Measurements from ENCODE around the gene TAF4B. TPM values are rescaled to one million over a fixed set of nuclear protein-coding genes. Genes with fewer than 3 reads are reported as not detected.

TAF4B gene
- total and polyA plus RNA-seq, 4 donors, result 0.10 to 4.3 (median 0.30) TPM

DNA sequence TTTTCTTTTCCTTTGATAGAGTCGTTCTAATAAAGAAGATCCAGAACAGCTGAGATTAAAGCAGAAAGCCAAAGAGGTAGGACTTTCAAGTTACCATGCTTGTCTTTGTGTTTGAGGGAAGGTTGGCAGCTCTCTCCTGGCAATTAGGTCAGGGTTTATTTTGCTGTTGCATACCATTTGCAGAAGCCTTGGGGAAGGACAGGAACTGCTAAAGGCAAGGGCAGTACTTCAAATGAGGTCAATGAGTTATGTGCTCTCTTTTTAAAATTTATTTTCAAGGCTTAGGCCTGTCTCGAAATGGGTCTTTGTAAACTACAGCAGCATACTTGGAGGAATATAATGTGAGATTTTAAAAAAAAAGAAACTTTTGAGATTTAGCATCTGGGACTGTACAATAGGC lies 108.9 kb downstream of the TAF4B start (continued):
- TF ChIP-seq, protein P1, sequence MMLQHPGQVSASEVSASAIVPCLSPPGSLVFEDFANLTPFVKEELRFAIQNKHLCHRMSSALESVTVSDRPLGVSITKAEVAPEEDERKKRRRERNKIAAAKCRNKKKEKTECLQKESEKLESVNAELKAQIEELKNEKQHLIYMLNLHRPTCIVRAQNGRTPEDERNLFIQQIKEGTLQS (IDR thresholded peaks at IDR 0.05), result no peak
- TF ChIP-seq GABPA (IDR thresholded peaks at IDR 0.05 in 1 of 2, conservative IDR thresholded peaks at IDR 0.05 in 1 of 2), result no peak

DNA sequence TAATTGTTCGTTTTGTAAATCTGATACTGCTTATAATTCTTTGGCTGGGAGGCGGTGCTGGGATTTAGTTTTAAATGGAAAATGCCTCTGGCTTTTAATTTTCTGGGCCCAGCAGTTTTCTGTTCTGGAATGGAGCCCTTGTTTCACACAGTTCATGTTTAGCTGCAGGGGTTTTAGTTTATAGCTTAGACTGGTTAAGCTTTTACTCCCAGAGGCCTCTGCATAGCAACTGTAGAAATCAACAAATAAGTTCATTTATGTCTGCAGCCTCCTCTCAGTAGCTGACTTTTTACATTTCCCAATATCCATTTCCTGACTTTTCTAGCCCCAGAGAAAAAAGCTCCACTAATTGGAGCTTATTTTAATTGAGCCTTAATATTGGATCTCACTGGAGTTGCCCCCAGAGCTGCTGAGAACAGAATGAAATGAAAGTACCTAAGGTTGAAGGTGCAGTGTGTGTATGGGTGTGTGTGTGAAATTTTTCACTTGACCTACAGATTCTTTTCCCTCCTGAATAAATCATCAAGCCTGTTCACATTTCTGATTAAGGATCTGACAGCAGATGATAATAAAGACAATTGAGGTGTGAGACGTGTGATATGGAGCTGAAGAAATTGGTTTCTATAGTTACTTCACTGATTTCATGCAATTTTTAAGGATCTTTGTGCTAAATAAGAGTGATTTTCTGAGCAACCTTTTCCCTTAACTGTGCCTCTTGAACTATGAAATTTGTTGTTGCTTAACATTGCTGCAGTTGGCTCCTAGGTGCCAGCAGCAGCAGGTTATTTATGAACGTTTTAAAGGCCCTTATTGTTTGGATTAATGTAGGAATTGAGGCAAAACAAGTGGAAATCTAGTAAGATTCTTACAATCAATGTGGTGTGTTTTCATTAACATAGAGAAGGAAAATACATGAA lies 109.6 kb downstream of the TAF4B start:
- Histone ChIP-seq H3K36me3 (ENCODE audit: control insufficient read depth in 4 of 4, insufficient read depth in 3 of 4, low read depth in 1 of 4, low read length in 3 of 4) (no peaks in the 10 kb centered on the region), H3K4me1 (ENCODE audit: control insufficient read depth in 4 of 4, insufficient read depth in 4 of 4, low read length in 3 of 4) (no peaks in the 10 kb centered on the region), H3K27ac (ENCODE audit: low read depth in 1 of 2, low read length in 2 of 2) (no peak overlapping the region), H3K9ac (ENCODE audit: low read depth in 1 of 2, low read length in 2 of 2) (no peak overlapping the region), H3K27me3 (ENCODE audit: control insufficient read depth in 4 of 4, insufficient read depth in 4 of 4, low read length in 3 of 4) (no peaks in the 10 kb centered on the region), H3K4me3 (ENCODE audit: low read depth in 1 of 3, low read length in 3 of 3) (no peak overlapping the region), H3K9me3 (ENCODE audit: control insufficient read depth in 4 of 4, low read length in 3 of 4) (no peaks in the 10 kb centered on the region)
- 68% methylated on average over 4 of the region's 4 CpGs for WGBS
- TF ChIP-seq GABPA (IDR thresholded peaks at IDR 0.05 in 1 of 2, conservative IDR thresholded peaks at IDR 0.05 in 1 of 2) (no peak), TAF1 (conservative IDR thresholded peaks at IDR 0.05) (no peak), RAD21 (IDR thresholded peaks at IDR 0.05) (no peak)
- no peak for DNase-seq (ENCODE audit: low spot score)

DNA sequence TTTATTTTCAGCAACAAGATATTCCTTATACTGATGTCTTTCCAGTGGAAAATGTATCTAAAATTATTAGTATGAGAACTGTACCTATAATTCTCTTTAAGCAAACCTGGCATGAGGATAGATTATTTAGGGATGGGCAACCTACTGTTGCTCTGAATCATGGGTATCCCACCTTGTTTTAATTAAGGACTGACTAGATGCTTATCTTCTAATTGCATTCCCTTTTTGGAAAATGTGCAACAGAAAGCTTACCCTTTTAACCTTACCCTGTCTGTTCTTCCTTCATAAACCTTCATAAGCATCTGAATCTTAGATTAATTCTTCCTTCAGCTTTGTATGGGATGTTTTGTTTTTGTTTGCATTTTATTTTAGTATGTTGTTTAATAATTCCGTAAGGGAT lies 110.3 kb downstream of the TAF4B start:
- Histone ChIP-seq H3K27ac (ENCODE audit: low read depth in 1 of 2, low read length in 2 of 2) (no peak overlapping the region), H3K36me3 (ENCODE audit: control insufficient read depth in 4 of 4, insufficient read depth in 3 of 4, low read depth in 1 of 4, low read length in 3 of 4) (no peaks in the 10 kb centered on the region), H3K4me1 (ENCODE audit: control insufficient read depth in 4 of 4, insufficient read depth in 4 of 4, low read length in 3 of 4) (no peaks in the 10 kb centered on the region), H3K9me3 (ENCODE audit: control insufficient read depth in 4 of 4, low read length in 3 of 4) (no peaks in the 10 kb centered on the region), H3K27me3 (ENCODE audit: control insufficient read depth in 4 of 4, insufficient read depth in 4 of 4, low read length in 3 of 4) (no peaks in the 10 kb centered on the region), H3K9ac (ENCODE audit: low read depth in 1 of 2, low read length in 2 of 2) (no peak overlapping the region), H3K4me3 (ENCODE audit: low read depth in 1 of 3, low read length in 3 of 3) (no peak overlapping the region)
- TF ChIP-seq, protein P2, sequence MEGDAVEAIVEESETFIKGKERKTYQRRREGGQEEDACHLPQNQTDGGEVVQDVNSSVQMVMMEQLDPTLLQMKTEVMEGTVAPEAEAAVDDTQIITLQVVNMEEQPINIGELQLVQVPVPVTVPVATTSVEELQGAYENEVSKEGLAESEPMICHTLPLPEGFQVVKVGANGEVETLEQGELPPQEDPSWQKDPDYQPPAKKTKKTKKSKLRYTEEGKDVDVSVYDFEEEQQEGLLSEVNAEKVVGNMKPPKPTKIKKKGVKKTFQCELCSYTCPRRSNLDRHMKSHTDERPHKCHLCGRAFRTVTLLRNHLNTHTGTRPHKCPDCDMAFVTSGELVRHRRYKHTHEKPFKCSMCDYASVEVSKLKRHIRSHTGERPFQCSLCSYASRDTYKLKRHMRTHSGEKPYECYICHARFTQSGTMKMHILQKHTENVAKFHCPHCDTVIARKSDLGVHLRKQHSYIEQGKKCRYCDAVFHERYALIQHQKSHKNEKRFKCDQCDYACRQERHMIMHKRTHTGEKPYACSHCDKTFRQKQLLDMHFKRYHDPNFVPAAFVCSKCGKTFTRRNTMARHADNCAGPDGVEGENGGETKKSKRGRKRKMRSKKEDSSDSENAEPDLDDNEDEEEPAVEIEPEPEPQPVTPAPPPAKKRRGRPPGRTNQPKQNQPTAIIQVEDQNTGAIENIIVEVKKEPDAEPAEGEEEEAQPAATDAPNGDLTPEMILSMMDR (IDR thresholded peaks at IDR 0.05; ENCODE audit: low read depth, low read length, missing input control), result no peak
- no peak for TF ChIP-seq YY1 (IDR thresholded peaks at IDR 0.05)
- no peak for TF ChIP-seq JUND (IDR thresholded peaks at IDR 0.05)
- TF ChIP-seq, protein P3, sequence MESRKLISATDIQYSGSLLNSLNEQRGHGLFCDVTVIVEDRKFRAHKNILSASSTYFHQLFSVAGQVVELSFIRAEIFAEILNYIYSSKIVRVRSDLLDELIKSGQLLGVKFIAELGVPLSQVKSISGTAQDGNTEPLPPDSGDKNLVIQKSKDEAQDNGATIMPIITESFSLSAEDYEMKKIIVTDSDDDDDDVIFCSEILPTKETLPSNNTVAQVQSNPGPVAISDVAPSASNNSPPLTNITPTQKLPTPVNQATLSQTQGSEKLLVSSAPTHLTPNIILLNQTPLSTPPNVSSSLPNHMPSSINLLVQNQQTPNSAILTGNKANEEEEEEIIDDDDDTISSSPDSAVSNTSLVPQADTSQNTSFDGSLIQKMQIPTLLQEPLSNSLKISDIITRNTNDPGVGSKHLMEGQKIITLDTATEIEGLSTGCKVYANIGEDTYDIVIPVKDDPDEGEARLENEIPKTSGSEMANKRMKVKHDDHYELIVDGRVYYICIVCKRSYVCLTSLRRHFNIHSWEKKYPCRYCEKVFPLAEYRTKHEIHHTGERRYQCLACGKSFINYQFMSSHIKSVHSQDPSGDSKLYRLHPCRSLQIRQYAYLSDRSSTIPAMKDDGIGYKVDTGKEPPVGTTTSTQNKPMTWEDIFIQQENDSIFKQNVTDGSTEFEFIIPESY (IDR thresholded peaks at IDR 0.05), result no peak
- no peak for TF ChIP-seq EGR1 (IDR thresholded peaks at IDR 0.05; ENCODE audit: low read depth in 2 of 2)
- no peak for TF ChIP-seq HNF4G (IDR thresholded peaks at IDR 0.05)
- no peak for TF ChIP-seq TAF1 (conservative IDR thresholded peaks at IDR 0.05)
- TF ChIP-seq SP1 (IDR thresholded peaks at IDR 0.05), result no peak
- TF ChIP-seq RXRA (IDR thresholded peaks at IDR 0.05), result no peak
- no peak for TF ChIP-seq GABPA (IDR thresholded peaks at IDR 0.05 in 1 of 2, conservative IDR thresholded peaks at IDR 0.05 in 1 of 2)
- no peak for TF ChIP-seq FOXA2 (IDR thresholded peaks at IDR 0.05)
- TF ChIP-seq, protein P1 (IDR thresholded peaks at IDR 0.05), result no peak
- WGBS, result 66% methylated on average over 1 of the region's 1 CpG
- DNase-seq (ENCODE audit: low spot score), result no peak
